ENCODE data around the gene NUP214.

GRCh38 chr9:131194762-131195161 is 69.4 kb downstream of the NUP214 start:
- TF ChIP-seq CTCF (IDR thresholded peaks at IDR 0.05) (no peak), POLR2A (IDR thresholded peaks at IDR 0.05) (no peak)

Measured in uterus (tissue), 2 donors.